ENCODE results near the gene ARHGAP28. TPM values are rescaled to one million over a fixed set of nuclear protein-coding genes. Genes with fewer than 3 reads are reported as not detected.

The ARHGAP28 gene
- total and polyA plus RNA-seq, 10 of the 15 experiments (the other 5 are each of a cell fraction or from before 2014, with no cell fraction given): not detected

GRCh38 chr18:6956495-6956894 is 227.0 kb downstream of the ARHGAP28 start:
- H3K79me2 ChIP-seq (ENCODE audit: control insufficient read depth, insufficient read depth, low read length): no peaks in the 10 kb centered on the region
- TF ChIP-seq NFYB (IDR thresholded peaks at IDR 0.05; ENCODE audit: insufficient read depth, low read depth, low read length) (no peak), SREBF2 (IDR thresholded peaks at IDR 0.05; ENCODE audit: low read length) (no peak), YBX1 (IDR thresholded peaks at IDR 0.05) (no peak), SREBF1 (IDR thresholded peaks at IDR 0.05; ENCODE audit: low read length) (no peak), KDM1A (IDR thresholded peaks at IDR 0.05; ENCODE audit: borderline replicate concordance) (no peak)
- no peaks in the 10 kb centered on the region for H3K36me3 ChIP-seq (ENCODE audit: control insufficient read depth in 2 of 2, insufficient read depth in 2 of 2, low read length in 1 of 2)
- CTCF ChIA-PET: no interaction called here
- in situ Hi-C loops (cut with MboI) (no loop called here), intact Hi-C loops (cut with micrococcal nuclease; ENCODE audit: unreplicated experiment) (no loop called here)
- H3K9ac ChIP-seq (ENCODE audit: control insufficient read depth, insufficient read depth, low read length): no peak overlapping the region
- no peak overlapping the region for H3K27ac ChIP-seq (ENCODE audit: control insufficient read depth, insufficient read depth)
- H4K20me1 ChIP-seq (ENCODE audit: control insufficient read depth, insufficient read depth): no peaks in the 10 kb centered on the region
- ATAC-seq (no peak), DNase-seq (ENCODE audit: low read depth, low spot score) (no peak), FAIRE-seq (no peak)
- no peak overlapping the region for H3K4me2 ChIP-seq (ENCODE audit: control insufficient read depth, insufficient read depth)
- H3K4me1 ChIP-seq (ENCODE audit: control insufficient read depth, insufficient read depth, low read length): no peaks in the 10 kb centered on the region
- RAD21 ChIA-PET (ENCODE audit: unreplicated experiment): no interaction called here
- no peaks in the 10 kb centered on the region for H3K9me3 ChIP-seq (replicated peaks; ENCODE audit: control insufficient read depth, insufficient read depth, low read length)
- 26% methylated on average over 5 of the region's 5 CpGs for WGBS (ENCODE audit: insufficient coverage, insufficient replicate concordance, low lambda C conversion rate, missing lambda C conversion rate)
- no TSS peak for BruUV-seq (replicated peaks)
- POLR2A ChIA-PET: interaction anchor here (1.0 kb wide), 1 partner anchor 129 kb away, joined by 3 read pairs; no protein-coding TSS in a partner anchor
- SMC1A ChIA-PET (ENCODE audit: uncharacterized antibody, unreplicated experiment): no interaction called here
- H3K4me3 ChIP-seq: no peak overlapping the region
- no peaks in the 10 kb centered on the region; a peak in 1 of 4 replicates for H3K27me3 ChIP-seq (replicated peaks in 1 of 2; ENCODE audit: control insufficient read depth in 2 of 2, insufficient read depth in 2 of 2, low read length in 1 of 2)
- H2AFZ ChIP-seq (ENCODE audit: control insufficient read depth, low read depth, low read length): no peak overlapping the region

GRCh38 chr18:6956999-6957398 is 227.5 kb downstream of the ARHGAP28 start:
- no peaks in the 10 kb centered on the region for H3K79me2 ChIP-seq (ENCODE audit: control insufficient read depth, insufficient read depth, low read length)
- intact Hi-C loops (cut with micrococcal nuclease; ENCODE audit: unreplicated experiment): no loop called here
- H3K4me1 ChIP-seq (ENCODE audit: control insufficient read depth, insufficient read depth, low read length): no peaks in the 10 kb centered on the region
- in situ Hi-C loops (cut with MboI): no loop called here
- no peaks in the 10 kb centered on the region for H3K36me3 ChIP-seq (ENCODE audit: control insufficient read depth in 2 of 2, insufficient read depth in 2 of 2, low read length in 1 of 2)
- no peaks in the 10 kb centered on the region for H4K20me1 ChIP-seq (ENCODE audit: control insufficient read depth, insufficient read depth)
- ChIA-PET POLR2A (no interaction called here), CTCF (no interaction called here), SMC1A (ENCODE audit: uncharacterized antibody, unreplicated experiment) (no interaction called here), RAD21 (ENCODE audit: unreplicated experiment) (no interaction called here)
- H3K4me3 ChIP-seq: no peak overlapping the region
- TF ChIP-seq E2F4 (IDR thresholded peaks at IDR 0.05; ENCODE audit: low read depth, low read length): no peak
- no peak overlapping the region for H3K27ac ChIP-seq (ENCODE audit: control insufficient read depth, insufficient read depth)
- no peaks in the 10 kb centered on the region; a peak in 1 of 4 replicates for H3K27me3 ChIP-seq (replicated peaks in 1 of 2; ENCODE audit: control insufficient read depth in 2 of 2, insufficient read depth in 2 of 2, low read length in 1 of 2)
- DNase-seq (ENCODE audit: low read depth, low spot score): no peak
- no peak overlapping the region for H3K9ac ChIP-seq (ENCODE audit: control insufficient read depth, insufficient read depth, low read length)
- no TSS peak for BruUV-seq (replicated peaks)
- no peak overlapping the region for H3K4me2 ChIP-seq (ENCODE audit: control insufficient read depth, insufficient read depth)
- 45% methylated on average over 12 of the region's 12 CpGs for WGBS (ENCODE audit: insufficient coverage, insufficient replicate concordance, low lambda C conversion rate, missing lambda C conversion rate)
- FAIRE-seq: no peak
- no peaks in the 10 kb centered on the region for H3K9me3 ChIP-seq (replicated peaks; ENCODE audit: control insufficient read depth, insufficient read depth, low read length)
- H2AFZ ChIP-seq (ENCODE audit: control insufficient read depth, low read depth, low read length): no peak overlapping the region
- ATAC-seq: no peak
